Pancreas (tissue), 10 donors: ENCODE measurements around the gene ATP13A2. TPM values are rescaled to one million over a fixed set of nuclear protein-coding genes. Genes with fewer than 3 reads are reported as not detected.

ENCODE experiments used
- ATAC-seq, 4 donors: fragments of 200-7000 bp; cut with Tn5 transposase; one replicate each; pipeline versions ENCODE4 v1.8.0 to v1.9.1; 2020; ENCODE audit warnings: mild to moderate bottlenecking in 4 of 4, moderate library complexity in 4 of 4
- DNase-seq, 6 donors: peaks; one replicate each; pipeline ENCODE4 v3.0.0-alpha.2; 2020
- FAIRE-seq: peaks from 2 replicates; lab custom pipeline; 2012; peaks lifted over from hg19 to GRCh38; lab: Jason Lieb, UNC
- H3K27ac ChIP-seq, 4 donors: fragments of 200-600 bp; sonication (generic); 1 replicate in 3 of 4; 2 replicates in 1 of 4; pipeline versions ENCODE4 v1.5.0 to v1.8.0; 2020
- H3K27me3 ChIP-seq, 4 donors: fragments of 200-600 bp; one replicate each; pipeline ENCODE4 v1.8.0; 2021
- H3K36me3 ChIP-seq, 3 donors: fragments of 200-600 bp; sonication (generic) in 1 of 3; one replicate each; pipeline versions ENCODE4 v1.5.0 to v1.8.0; 2020 to 2021
- H3K4me1 ChIP-seq, 3 donors: fragments of 200-600 bp; one replicate each; pipeline ENCODE4 v1.8.0; 2021
- H3K4me3 ChIP-seq, 4 donors: fragments of 200-600 bp; sonication (generic) in 2 of 4; one replicate each; pipeline versions ENCODE4 v1.5.0 to v1.8.0; 2020 to 2021
- H3K9me3 ChIP-seq, 4 donors: fragments of 200-600 bp; one replicate each; pipeline ENCODE4 v1.8.0; 2021
- WGBS, 2 donors: extraction: QIAGEN DNeasy Blood & Tissue Kit; methylation state at CpG; one replicate each; pipeline ENCODE4 v1.1.7; 2013; 5-methylcytosine and 5-hydroxymethylcytosine counted together
- intact Hi-C, 3 donors: fragments of 100-400 bp; cut with DNase I; formaldehyde crosslinking; loops; one replicate each; pipeline versions ENCODE4 v1.11.1 to v1.14.2; 2022
- polyA plus RNA-seq, 2 donors: library from polyadenylated mRNA; stranded (reverse); fragments of 200-250 nt; gene quantifications; one replicate each; pipeline ENCODE4 v1.2.3, GENCODE V29; 2013
- total RNA-seq, 6 donors: library from RNA; stranded (reverse); fragmentation: NEBNext Ultra II Directional in 4 of 6; extraction: Animal tissue kit (Norgen Biotek cat#: 25700) in 4 of 6; gene quantifications; one replicate each; pipeline versions ENCODE4 v1.2.1 to v1.2.4, GENCODE V29; 2021 to 2023
- TF ChIP-seq, protein P1 (sequence below), 4 donors: fragments of 200-600 bp; sonication (generic) in 3 of 4; IDR thresholded peaks; one replicate each; pipeline versions ENCODE4 v1.5.0 to v1.8.0; 2021; ENCODE audit warnings: antibody characterized with exemption in 4 of 4
- donor health status: healthy with polysubstance abuse.
- donor health status: DM: no; HTN: no; CAD: no; lungs with moderate emphysema.
- donor health status: DM: no; HTN: no; CAD: no.
- donor health status: control.
- donor health status: control.
- donor health status: Bipolar disorder and iron deficiency.
- donor health status: DM: yes; HTN: yes; CAD: no.
- donor health status: DM: no; HTN: no; CAD: no.
- donor health status: DM: no; HTN: no; CAD: no.
- donor health status: DM: yes; HTN: yes; CAD: no.

Gene ATP13A2
- total and polyA plus RNA-seq, 8 donors: 33.2 to 64.1 (median 47.8) TPM

DNA sequence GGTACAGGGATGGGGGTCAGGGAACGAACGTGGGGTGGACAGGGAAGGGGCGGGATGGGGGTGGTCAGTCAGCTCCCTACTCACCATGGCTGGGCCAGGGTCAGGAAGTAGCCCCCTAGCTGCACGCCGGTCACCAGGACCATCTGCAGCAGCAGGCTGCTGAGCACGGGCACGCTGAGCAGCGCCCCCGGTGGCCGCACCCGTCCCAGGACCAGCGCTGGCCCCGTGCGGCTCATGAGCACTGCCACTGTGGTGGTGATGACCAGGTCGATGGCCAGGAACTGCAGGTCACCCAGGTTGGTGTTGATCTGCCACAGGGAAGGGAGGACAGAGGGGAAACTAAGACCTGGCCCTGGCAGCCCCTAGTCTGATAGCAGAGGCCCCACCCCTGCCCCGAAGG, 24.8 kb downstream of the ATP13A2 start:
- H3K27me3 ChIP-seq: no peaks in the 10 kb centered on the region
- peak in 1 of 6 donors; percentile 55 for DNase-seq

DNA sequence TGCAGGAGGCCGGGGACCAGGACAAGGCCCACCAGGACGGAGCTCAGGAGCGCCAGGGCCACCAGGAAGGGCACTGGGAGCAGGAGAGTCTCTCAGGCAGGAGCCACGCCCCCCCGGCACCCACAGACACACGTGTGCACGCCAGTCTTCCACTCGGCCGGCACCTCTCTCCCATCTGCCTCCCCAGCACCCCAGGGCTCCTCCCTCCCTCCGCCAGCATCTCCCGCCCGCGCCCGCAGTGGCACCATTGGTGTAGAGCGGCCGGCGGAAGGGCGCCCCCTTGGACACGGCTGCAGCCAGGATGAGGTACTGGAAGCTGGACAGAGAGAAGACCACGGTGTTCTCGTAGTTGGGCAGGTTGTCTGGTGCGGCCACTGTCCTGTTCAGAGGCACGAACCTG, 25.2 kb downstream of the ATP13A2 start:
- Histone ChIP-seq H3K36me3 (peaks cover 0 to 25% (median 5%) of the 10 kb centered on the region in 3 donors), H3K27me3 (no peaks in the 10 kb centered on the region), H3K27ac (no peak overlapping the region), H3K9me3 (no peaks in the 10 kb centered on the region), H3K4me1 (no peaks in the 10 kb centered on the region), H3K4me3 (no peak overlapping the region)
- WGBS, 2 donors: 85 to 89% methylated on average over 21 to 23 of the region's 23 CpGs
- ATAC-seq (no peak), FAIRE-seq (no peak), DNase-seq (peak in 2 of 6 donors; percentile 46 to 65)
- intact Hi-C loops: no loop called here
- TF ChIP-seq, protein P1, sequence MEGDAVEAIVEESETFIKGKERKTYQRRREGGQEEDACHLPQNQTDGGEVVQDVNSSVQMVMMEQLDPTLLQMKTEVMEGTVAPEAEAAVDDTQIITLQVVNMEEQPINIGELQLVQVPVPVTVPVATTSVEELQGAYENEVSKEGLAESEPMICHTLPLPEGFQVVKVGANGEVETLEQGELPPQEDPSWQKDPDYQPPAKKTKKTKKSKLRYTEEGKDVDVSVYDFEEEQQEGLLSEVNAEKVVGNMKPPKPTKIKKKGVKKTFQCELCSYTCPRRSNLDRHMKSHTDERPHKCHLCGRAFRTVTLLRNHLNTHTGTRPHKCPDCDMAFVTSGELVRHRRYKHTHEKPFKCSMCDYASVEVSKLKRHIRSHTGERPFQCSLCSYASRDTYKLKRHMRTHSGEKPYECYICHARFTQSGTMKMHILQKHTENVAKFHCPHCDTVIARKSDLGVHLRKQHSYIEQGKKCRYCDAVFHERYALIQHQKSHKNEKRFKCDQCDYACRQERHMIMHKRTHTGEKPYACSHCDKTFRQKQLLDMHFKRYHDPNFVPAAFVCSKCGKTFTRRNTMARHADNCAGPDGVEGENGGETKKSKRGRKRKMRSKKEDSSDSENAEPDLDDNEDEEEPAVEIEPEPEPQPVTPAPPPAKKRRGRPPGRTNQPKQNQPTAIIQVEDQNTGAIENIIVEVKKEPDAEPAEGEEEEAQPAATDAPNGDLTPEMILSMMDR (IDR thresholded peaks at IDR 0.05): no peak

More for the DNA sequence above, 24.8 kb downstream of the ATP13A2 start:
- WGBS, 2 donors: 80 to 85% methylated on average over 12 to 16 of the region's 16 CpGs
- Histone ChIP-seq H3K27ac (no peak overlapping the region), H3K36me3 (peaks cover 0 to 25% (median 5%) of the 10 kb centered on the region in 3 donors), H3K4me1 (no peaks in the 10 kb centered on the region), H3K9me3 (no peaks in the 10 kb centered on the region), H3K4me3 (no peak overlapping the region)
- FAIRE-seq (no peak), ATAC-seq (peak in 1 of 4 donors; percentile 14)
- intact Hi-C loops: no loop called here
- TF ChIP-seq, protein P1 (IDR thresholded peaks at IDR 0.05): no peak

DNA sequence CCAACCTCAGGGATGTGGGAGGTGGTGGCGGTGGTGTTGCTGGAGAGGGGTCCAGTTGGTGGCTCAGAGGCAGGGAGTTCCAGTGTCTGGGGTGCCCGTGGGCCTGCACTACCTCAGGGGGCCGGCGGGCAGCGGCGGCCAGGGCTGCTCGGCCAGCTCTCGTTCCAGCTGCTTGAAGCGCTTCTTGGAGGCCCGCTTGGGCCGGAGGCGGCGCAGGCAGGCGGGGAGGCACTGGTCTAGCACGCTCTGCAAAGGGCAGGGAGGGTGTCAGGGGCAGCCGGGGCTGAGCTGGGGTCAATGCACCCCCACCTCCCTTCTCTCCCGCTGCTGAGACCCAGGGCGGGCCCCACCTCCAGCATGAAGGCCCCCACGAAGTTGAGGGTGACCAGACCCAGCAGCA, 25.6 kb downstream of the ATP13A2 start:
- TF ChIP-seq, protein P1 (IDR thresholded peaks at IDR 0.05): no peak
- FAIRE-seq (no peak), ATAC-seq (no peak), DNase-seq (peak in 2 of 6 donors; percentile 52 to 65)
- no peak overlapping the region for H3K4me3 ChIP-seq
- H3K36me3 ChIP-seq: peaks cover 0 to 25% (median 5%) of the 10 kb centered on the region in 3 donors
- intact Hi-C loops: no loop called here
- no peaks in the 10 kb centered on the region for H3K4me1 ChIP-seq
- H3K9me3 ChIP-seq: no peaks in the 10 kb centered on the region
- H3K27me3 ChIP-seq: no peaks in the 10 kb centered on the region
- 90 to 91% methylated on average over 17 to 19 of the region's 19 CpGs for WGBS, 2 donors
- H3K27ac ChIP-seq: no peak overlapping the region

DNA sequence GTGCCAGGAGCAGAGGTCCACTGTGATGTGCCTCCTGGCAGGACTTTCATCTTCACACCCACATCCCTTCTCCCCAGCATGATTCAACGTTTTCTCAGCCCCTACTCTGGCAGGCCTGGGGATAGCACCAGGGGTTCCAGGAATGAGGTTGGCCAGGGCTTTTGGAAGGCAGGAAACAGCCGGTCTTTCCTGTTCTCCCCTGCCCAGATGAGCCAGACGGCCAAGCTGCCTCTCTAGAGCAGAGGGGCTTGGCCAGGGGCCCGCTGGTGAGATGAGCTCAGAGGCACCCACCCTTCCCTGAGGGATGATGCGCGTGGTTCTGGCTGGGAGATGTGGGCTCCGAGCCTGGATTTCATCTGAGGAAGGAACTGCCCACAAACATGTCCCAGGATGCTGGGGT, 27.0 kb downstream of the ATP13A2 start:
- no peaks in the 10 kb centered on the region for H3K27me3 ChIP-seq
- peaks cover 0 to 21% (median 5%) of the 10 kb centered on the region in 3 donors for H3K36me3 ChIP-seq
- no peaks in the 10 kb centered on the region for H3K4me1 ChIP-seq
- peak in 1 of 4 donors; percentile 52 for ATAC-seq
- 65 to 66% methylated on average over 7 of the region's 7 CpGs for WGBS, 2 donors
- intact Hi-C loops: no loop called here
- peak in 1 of 6 donors; percentile 45 for DNase-seq
- TF ChIP-seq, protein P1 (IDR thresholded peaks at IDR 0.05): no peak
- FAIRE-seq: no peak
- no peaks in the 10 kb centered on the region for H3K9me3 ChIP-seq
- no peak overlapping the region for H3K4me3 ChIP-seq
- no peak overlapping the region for H3K27ac ChIP-seq

DNA sequence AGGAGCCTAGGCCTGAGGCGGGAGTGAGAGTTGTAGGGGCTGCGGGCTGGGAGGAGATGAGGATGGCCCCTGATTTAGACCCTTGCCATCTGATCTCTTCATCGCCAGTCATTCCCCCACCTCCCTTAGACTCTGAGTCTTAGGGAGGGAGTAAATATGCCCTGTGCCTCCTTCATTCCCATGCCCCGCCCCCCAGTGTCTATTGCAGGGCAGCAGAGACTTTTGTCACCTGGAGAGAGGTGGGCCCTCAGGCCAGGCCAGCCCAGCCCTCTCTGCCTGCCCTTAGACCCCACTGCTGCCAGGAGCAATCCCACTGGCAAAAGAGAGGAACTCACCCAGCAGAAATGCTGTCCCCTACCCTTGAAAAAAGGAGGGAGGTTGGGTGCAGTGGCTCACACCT, 28.1 kb downstream of the ATP13A2 start:
- H3K4me3 ChIP-seq: no peak overlapping the region
- 93 to 99% methylated on average over 4 of the region's 4 CpGs for WGBS, 2 donors
- H3K9me3 ChIP-seq: no peaks in the 10 kb centered on the region
- no peak overlapping the region for H3K27ac ChIP-seq
- no peaks in the 10 kb centered on the region for H3K4me1 ChIP-seq
- ATAC-seq: no peak
- TF ChIP-seq, protein P1 (IDR thresholded peaks at IDR 0.05): no peak
- no peaks in the 10 kb centered on the region for H3K27me3 ChIP-seq
- no peak for DNase-seq
- intact Hi-C loops: no loop called here
- no peak for FAIRE-seq
- H3K36me3 ChIP-seq: peaks cover 0 to 15% (median 5%) of the 10 kb centered on the region in 3 donors
